Measurements from ENCODE around the gene MOCS3.

The MOCS3 gene, protein sequence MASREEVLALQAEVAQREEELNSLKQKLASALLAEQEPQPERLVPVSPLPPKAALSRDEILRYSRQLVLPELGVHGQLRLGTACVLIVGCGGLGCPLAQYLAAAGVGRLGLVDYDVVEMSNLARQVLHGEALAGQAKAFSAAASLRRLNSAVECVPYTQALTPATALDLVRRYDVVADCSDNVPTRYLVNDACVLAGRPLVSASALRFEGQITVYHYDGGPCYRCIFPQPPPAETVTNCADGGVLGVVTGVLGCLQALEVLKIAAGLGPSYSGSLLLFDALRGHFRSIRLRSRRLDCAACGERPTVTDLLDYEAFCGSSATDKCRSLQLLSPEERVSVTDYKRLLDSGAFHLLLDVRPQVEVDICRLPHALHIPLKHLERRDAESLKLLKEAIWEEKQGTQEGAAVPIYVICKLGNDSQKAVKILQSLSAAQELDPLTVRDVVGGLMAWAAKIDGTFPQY

DNA sequence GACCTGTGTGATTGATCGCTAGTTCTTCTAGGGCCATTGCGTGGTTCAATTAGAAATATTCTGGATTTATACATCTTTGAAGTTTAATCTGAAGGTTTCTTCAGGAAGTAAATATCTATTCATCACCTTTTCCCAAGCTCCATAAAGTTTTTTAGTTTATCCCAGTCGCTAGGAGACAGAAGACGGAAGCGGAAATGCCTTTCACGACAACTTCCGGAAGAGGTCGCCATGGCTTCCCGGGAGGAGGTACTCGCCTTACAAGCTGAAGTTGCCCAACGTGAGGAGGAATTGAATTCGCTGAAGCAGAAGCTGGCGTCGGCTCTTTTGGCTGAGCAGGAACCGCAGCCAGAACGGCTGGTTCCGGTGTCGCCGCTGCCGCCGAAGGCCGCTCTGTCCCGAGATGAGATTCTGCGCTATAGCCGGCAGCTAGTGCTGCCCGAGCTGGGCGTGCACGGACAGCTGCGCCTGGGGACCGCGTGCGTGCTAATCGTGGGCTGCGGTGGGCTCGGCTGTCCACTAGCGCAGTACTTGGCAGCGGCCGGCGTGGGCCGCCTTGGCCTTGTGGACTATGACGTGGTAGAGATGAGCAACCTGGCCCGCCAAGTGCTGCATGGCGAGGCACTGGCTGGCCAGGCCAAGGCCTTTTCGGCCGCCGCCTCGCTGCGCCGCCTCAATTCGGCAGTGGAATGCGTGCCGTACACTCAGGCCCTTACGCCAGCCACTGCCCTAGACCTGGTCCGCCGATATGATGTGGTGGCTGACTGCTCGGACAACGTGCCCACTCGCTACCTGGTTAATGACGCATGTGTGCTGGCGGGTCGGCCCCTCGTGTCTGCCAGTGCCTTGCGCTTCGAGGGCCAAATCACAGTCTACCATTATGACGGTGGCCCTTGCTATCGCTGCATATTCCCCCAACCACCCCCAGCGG is at the start of gene MOCS3:
Gene MOCS3 (plus strand): TSS at position 204 of the 928 bp plus-strand sequence. CDS start 25 bp downstream, at position 229.
- H3K27me3 ChIP-seq (ENCODE audit: insufficient read depth, low read length): no peaks in the 10 kb centered on the region
- H3K27ac ChIP-seq (ENCODE audit: low read depth, low read length): peak within 1 kb of the TSS; percentile 89
- peaks cover 14% of the 10 kb centered on the region for H3K36me3 ChIP-seq (ENCODE audit: insufficient read depth, low read length)
- peaks cover 64% of the 10 kb centered on the region for H3K79me2 ChIP-seq (ENCODE audit: control insufficient read depth, insufficient read depth, low read length, unreplicated experiment)
- peaks cover 30% of the 10 kb centered on the region for H3K4me1 ChIP-seq (ENCODE audit: control insufficient read depth, insufficient read depth, low read length, unreplicated experiment)
- peak within 1 kb of the TSS; percentile 70 for H2AFZ ChIP-seq (ENCODE audit: low read length, unreplicated experiment)
- H3K4me3 ChIP-seq (ENCODE audit: low read depth, low read length): peak within 1 kb of the TSS; percentile 92

GRCh38 chr20:50909413-50909812 is 49.2 kb upstream of the MOCS3 start:
- no peak overlapping the region for H3K27ac ChIP-seq (ENCODE audit: low read depth, low read length)

GRCh38 chr20:50911030-50911429 is 47.6 kb upstream of the MOCS3 start:
- Histone ChIP-seq H3K36me3 (ENCODE audit: insufficient read depth, low read length) (no peaks in the 10 kb centered on the region), H3K4me1 (ENCODE audit: control insufficient read depth, insufficient read depth, low read length, unreplicated experiment) (peaks cover 38% of the 10 kb centered on the region), H3K4me3 (ENCODE audit: low read depth, low read length) (no peak overlapping the region), H3K27ac (ENCODE audit: low read depth, low read length) (no peak overlapping the region), H3K27me3 (ENCODE audit: insufficient read depth, low read length) (no peaks in the 10 kb centered on the region), H2AFZ (ENCODE audit: low read length, unreplicated experiment) (no peak overlapping the region), H3K79me2 (ENCODE audit: control insufficient read depth, insufficient read depth, low read length, unreplicated experiment) (peaks cover 94% of the 10 kb centered on the region)

More at GRCh38 chr20:50909413-50909812, 49.2 kb upstream of the MOCS3 start:
- H3K79me2 ChIP-seq (ENCODE audit: control insufficient read depth, insufficient read depth, low read length, unreplicated experiment): peaks cover 96% of the 10 kb centered on the region
- no peaks in the 10 kb centered on the region for H3K27me3 ChIP-seq (ENCODE audit: insufficient read depth, low read length)
- no peak overlapping the region for H3K4me3 ChIP-seq (ENCODE audit: low read depth, low read length)
- peaks cover 24% of the 10 kb centered on the region for H3K4me1 ChIP-seq (ENCODE audit: control insufficient read depth, insufficient read depth, low read length, unreplicated experiment)
- no peak overlapping the region for H2AFZ ChIP-seq (ENCODE audit: low read length, unreplicated experiment)
- H3K36me3 ChIP-seq (ENCODE audit: insufficient read depth, low read length): no peaks in the 10 kb centered on the region

DNA sequence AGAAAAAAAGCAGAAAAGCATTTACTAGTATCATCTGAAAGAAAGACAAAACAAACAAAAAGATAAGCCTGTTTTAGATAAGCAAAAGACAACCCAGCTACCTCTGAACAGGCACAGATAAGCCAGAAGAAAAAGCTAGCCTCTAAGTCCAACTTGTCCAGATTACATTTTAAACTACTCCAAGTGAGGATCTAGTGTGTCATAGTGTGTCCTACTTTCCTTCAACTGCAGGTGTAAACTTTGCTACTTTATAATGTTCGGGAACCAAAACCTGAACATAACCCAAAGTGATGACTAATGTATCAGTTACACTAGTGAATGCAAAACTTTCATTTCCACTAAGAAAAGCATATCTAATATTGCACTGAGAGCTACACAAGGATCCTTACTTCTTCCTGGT is 46.9 kb upstream of the MOCS3 start:
- Histone ChIP-seq H3K4me1 (ENCODE audit: control insufficient read depth, insufficient read depth, low read length, unreplicated experiment) (peaks cover 45% of the 10 kb centered on the region), H2AFZ (ENCODE audit: low read length, unreplicated experiment) (no peak overlapping the region), H3K36me3 (ENCODE audit: insufficient read depth, low read length) (no peaks in the 10 kb centered on the region), H3K79me2 (ENCODE audit: control insufficient read depth, insufficient read depth, low read length, unreplicated experiment) (peaks cover 94% of the 10 kb centered on the region), H3K27me3 (ENCODE audit: insufficient read depth, low read length) (no peaks in the 10 kb centered on the region), H3K4me3 (ENCODE audit: low read depth, low read length) (no peak overlapping the region), H3K27ac (ENCODE audit: low read depth, low read length) (no peak overlapping the region)

- H2AFZ ChIP-seq (ENCODE audit: low read length, unreplicated experiment): no peak overlapping the region
- H3K4me1 ChIP-seq (ENCODE audit: control insufficient read depth, insufficient read depth, low read length, unreplicated experiment): peaks cover 65% of the 10 kb centered on the region
- no peaks in the 10 kb centered on the region for H3K36me3 ChIP-seq (ENCODE audit: insufficient read depth, low read length)
- H3K27ac ChIP-seq (ENCODE audit: low read depth, low read length): peak overlapping the region; percentile 64
- H3K27me3 ChIP-seq (ENCODE audit: insufficient read depth, low read length): no peaks in the 10 kb centered on the region
- H3K4me3 ChIP-seq (ENCODE audit: low read depth, low read length): no peak overlapping the region
- peaks cover 95% of the 10 kb centered on the region for H3K79me2 ChIP-seq (ENCODE audit: control insufficient read depth, insufficient read depth, low read length, unreplicated experiment)
Measured at GRCh38 chr20:50913690-50914375, 44.8 kb upstream of the MOCS3 start.

GRCh38 chr20:50915424-50915823 is 43.2 kb upstream of the MOCS3 start:
- Histone ChIP-seq H3K36me3 (ENCODE audit: insufficient read depth, low read length) (no peaks in the 10 kb centered on the region), H3K4me3 (ENCODE audit: low read depth, low read length) (peak overlapping the region; percentile 17; the same call in 1 of the 2 replicates), H3K27ac (ENCODE audit: low read depth, low read length) (peak overlapping the region; percentile 64)

DNA sequence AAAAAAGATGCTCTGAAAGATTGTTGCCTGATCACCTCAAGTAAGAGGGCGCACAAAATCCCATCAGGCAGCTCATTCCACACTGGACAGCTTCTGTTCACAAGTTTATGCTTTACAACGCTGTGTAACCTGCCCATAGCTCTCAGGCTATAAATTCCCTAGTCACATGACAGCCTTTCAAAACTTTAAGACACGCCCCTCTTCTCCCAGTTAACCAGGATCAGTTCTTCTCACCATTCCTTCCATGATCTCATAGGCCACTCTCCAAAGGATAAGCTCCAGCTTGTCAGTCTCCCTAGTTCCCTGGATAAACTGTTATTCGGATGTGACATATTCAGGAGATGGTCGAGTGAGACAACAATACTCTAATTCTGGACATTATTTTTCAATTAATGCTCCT is 42.4 kb upstream of the MOCS3 start:
- Histone ChIP-seq H3K4me1 (ENCODE audit: control insufficient read depth, insufficient read depth, low read length, unreplicated experiment) (peaks cover 76% of the 10 kb centered on the region), H3K36me3 (ENCODE audit: insufficient read depth, low read length) (no peaks in the 10 kb centered on the region), H2AFZ (ENCODE audit: low read length, unreplicated experiment) (no peak overlapping the region), H3K27me3 (ENCODE audit: insufficient read depth, low read length) (no peaks in the 10 kb centered on the region), H3K4me3 (ENCODE audit: low read depth, low read length) (no peak overlapping the region), H3K79me2 (ENCODE audit: control insufficient read depth, insufficient read depth, low read length, unreplicated experiment) (peaks cover 92% of the 10 kb centered on the region), H3K27ac (ENCODE audit: low read depth, low read length) (peak overlapping the region; percentile 64; the same call in 1 of the 2 replicates)

More at GRCh38 chr20:50915424-50915823, 43.2 kb upstream of the MOCS3 start:
- H2AFZ ChIP-seq (ENCODE audit: low read length, unreplicated experiment): no peak overlapping the region
- H3K79me2 ChIP-seq (ENCODE audit: control insufficient read depth, insufficient read depth, low read length, unreplicated experiment): peaks cover 92% of the 10 kb centered on the region
- peaks cover 74% of the 10 kb centered on the region for H3K4me1 ChIP-seq (ENCODE audit: control insufficient read depth, insufficient read depth, low read length, unreplicated experiment)
- no peaks in the 10 kb centered on the region for H3K27me3 ChIP-seq (ENCODE audit: insufficient read depth, low read length)

GRCh38 chr20:50916934-50917333 is 41.7 kb upstream of the MOCS3 start:
- Histone ChIP-seq H3K4me3 (ENCODE audit: low read depth, low read length) (no peak overlapping the region), H3K4me1 (ENCODE audit: control insufficient read depth, insufficient read depth, low read length, unreplicated experiment) (peaks cover 74% of the 10 kb centered on the region), H3K27me3 (ENCODE audit: insufficient read depth, low read length) (no peaks in the 10 kb centered on the region), H3K27ac (ENCODE audit: low read depth, low read length) (peak overlapping the region; percentile 64; the same call in 1 of the 2 replicates), H3K79me2 (ENCODE audit: control insufficient read depth, insufficient read depth, low read length, unreplicated experiment) (peaks cover 92% of the 10 kb centered on the region), H2AFZ (ENCODE audit: low read length, unreplicated experiment) (no peak overlapping the region), H3K36me3 (ENCODE audit: insufficient read depth, low read length) (no peaks in the 10 kb centered on the region)

DNA sequence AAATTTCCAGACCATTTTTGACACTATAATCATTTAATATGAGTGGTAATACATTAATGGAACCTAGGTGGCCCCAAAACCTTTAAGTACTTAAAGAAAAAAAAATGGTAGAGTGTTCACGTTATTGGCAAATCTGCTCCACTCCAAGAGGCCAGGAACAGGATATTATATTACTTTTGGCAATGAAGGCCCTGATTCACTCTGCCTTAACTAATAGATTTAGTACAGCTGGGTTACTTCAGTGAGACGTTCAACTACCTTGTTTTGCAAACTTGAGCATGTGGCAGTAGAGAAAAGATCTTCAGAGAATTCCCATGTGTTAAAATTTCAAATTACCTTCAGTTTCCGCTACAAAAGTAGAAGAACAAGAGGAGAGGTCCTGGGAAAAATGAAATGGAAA is 40.2 kb upstream of the MOCS3 start:
- H3K79me2 ChIP-seq (ENCODE audit: control insufficient read depth, insufficient read depth, low read length, unreplicated experiment): peaks cover 94% of the 10 kb centered on the region
- H3K27me3 ChIP-seq (ENCODE audit: insufficient read depth, low read length): no peaks in the 10 kb centered on the region
- peak overlapping the region; percentile 64 for H3K27ac ChIP-seq (ENCODE audit: low read depth, low read length)
- H3K36me3 ChIP-seq (ENCODE audit: insufficient read depth, low read length): no peaks in the 10 kb centered on the region
- H3K4me1 ChIP-seq (ENCODE audit: control insufficient read depth, insufficient read depth, low read length, unreplicated experiment): peaks cover 72% of the 10 kb centered on the region
- no peak overlapping the region for H2AFZ ChIP-seq (ENCODE audit: low read length, unreplicated experiment)
- no peak overlapping the region for H3K4me3 ChIP-seq (ENCODE audit: low read depth, low read length)

- Histone ChIP-seq H3K4me1 (ENCODE audit: control insufficient read depth, insufficient read depth, low read length, unreplicated experiment) (peaks cover 61% of the 10 kb centered on the region), H3K36me3 (ENCODE audit: insufficient read depth, low read length) (no peaks in the 10 kb centered on the region), H3K79me2 (ENCODE audit: control insufficient read depth, insufficient read depth, low read length, unreplicated experiment) (peaks cover 95% of the 10 kb centered on the region), H3K27me3 (ENCODE audit: insufficient read depth, low read length) (no peaks in the 10 kb centered on the region), H3K27ac (ENCODE audit: low read depth, low read length) (peak overlapping the region; percentile 21; the same call in 1 of the 2 replicates), H3K4me3 (ENCODE audit: low read depth, low read length) (no peak overlapping the region), H2AFZ (ENCODE audit: low read length, unreplicated experiment) (no peak overlapping the region)
Measured at GRCh38 chr20:50919567-50919966, 39.1 kb upstream of the MOCS3 start.

Measured in ACC112 (cell line).